CD4-positive, alpha-beta T cell treated with Interferon gamma for 1 hour (primary cell): Measurements from ENCODE around the gene APOL6.
A peak's percentile ranks its signal among the peaks of the same experiment; 100 is the strongest.
"Not testable (repeated sequence)": the region's sequence is repeated elsewhere in the genome, so short reads cannot be mapped to it uniquely, and the experiment has no call there.

ENCODE experiments used
- DNase-seq: peaks from one replicate; pipeline ENCODE4 v3.0.0-alpha.2; 2020

APOL6 gene

GRCh38 chr22:35641494-35642120, 6.6 kb upstream of the APOL6 start:
- DNase-seq, result no peak

GRCh38 chr22:35642305-35642741, 5.9 kb upstream of the APOL6 start:
- DNase-seq, result no peak

DNA sequence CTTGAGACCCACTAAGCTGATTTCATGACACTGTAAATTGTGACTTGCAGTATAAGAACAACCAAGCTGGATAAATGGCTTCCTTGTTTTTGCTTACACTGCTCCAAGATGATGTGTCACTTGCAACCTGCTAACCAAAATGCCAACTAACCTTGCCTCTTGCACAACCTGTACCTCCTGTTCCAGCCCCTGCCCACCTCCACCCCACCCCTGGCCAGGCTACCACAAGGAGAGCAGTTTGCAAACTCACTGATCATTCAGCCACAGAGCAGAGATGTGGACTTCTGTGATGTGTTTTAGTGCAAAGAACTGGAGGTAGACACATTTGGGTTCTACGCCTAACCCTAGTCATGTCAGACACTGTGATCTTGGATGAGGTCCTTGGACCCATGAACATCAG, 4.3 kb upstream of the APOL6 start:
- DNase-seq, result no peak

- DNase-seq, result no peak
Observed at GRCh38 chr22:35645646-35646045, 2.6 kb upstream of the APOL6 start.

GRCh38 chr22:35649026-35649553, 844 bp downstream of the APOL6 start:
- no peak for DNase-seq

- DNase-seq, result no peak
Observed at GRCh38 chr22:35649636-35650250, 1.5 kb downstream of the APOL6 start.

- no peak for DNase-seq
Observed at GRCh38 chr22:35651085-35651484, 2.8 kb downstream of the APOL6 start.

DNA sequence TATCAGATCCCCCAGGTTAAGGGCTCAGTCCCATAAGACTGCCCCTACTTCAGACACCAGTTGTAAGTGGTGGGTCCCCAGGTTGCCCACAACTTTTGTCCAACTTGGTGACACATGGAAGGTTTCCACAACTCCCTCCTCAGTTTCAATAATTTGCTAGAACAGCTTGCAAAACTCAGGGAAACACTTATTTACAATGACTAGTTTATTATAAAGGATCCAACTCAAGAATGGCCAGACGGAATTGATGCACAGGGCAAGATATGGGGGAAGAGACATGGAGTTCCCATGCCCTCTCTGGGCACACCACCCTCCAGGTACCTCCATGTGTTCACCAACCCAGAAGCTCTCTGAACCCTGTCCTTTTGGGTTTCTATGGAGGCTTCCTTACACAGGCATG, 5.6 kb downstream of the APOL6 start:
- DNase-seq, result no peak

DNA sequence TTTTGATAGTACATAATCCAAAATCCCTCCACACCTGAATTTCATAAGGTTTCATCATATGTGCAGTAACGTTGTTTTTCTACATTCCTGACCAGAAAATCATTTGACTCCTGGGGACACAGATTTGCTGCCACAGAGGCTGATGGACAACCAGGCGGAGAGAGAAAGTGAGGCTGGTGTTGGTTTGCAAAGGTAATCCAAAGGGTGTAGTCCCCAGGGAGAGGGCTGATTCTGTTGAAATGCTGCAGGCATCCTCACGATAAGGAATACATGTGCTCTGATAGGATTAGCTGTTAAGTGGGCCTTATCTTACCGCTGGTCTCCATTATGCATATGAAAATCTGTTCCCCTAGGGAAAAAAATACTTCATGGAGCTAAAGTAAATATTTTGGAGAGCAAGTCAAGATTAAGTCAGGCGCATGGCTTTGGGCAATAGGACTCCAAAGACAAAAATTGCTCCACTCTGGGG, 8.1 kb downstream of the APOL6 start:
- DNase-seq, result no peak

DNA sequence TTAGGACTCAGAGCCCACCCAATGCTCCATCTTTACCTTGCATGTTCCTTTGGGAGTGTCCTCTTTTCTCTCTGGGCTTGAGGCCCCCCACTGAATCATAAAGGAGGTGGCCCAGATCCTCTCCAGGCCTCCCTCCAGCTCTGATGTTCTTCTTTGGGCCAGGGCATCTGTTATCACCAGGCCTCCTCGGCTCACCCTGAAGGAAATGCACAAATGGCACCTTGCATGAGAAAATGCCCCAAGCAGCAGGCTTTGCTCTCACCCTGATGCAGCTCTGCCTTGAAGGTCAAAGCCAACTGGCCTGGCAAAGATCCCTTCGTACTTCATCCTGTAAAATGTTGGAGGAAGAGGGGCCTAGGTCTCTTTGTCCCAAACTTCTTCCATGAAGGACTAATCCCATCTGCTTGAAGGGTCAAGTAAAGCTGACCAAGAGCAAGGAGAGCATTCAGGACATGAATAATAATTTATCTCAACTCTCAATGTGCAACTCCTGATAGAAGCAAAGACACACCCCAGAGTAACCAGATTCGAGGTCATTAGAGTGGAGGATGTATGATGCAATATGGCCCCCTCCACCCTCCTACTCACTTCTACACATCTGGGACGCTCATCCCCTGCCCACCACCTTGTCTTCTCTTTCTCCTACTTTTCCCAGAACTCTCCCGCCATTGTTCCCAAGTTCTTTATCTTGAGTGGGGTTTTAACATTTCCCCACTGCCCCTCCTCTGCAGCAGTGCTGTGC, 9.5 kb downstream of the APOL6 start:
- DNase-seq, result no peak

DNA sequence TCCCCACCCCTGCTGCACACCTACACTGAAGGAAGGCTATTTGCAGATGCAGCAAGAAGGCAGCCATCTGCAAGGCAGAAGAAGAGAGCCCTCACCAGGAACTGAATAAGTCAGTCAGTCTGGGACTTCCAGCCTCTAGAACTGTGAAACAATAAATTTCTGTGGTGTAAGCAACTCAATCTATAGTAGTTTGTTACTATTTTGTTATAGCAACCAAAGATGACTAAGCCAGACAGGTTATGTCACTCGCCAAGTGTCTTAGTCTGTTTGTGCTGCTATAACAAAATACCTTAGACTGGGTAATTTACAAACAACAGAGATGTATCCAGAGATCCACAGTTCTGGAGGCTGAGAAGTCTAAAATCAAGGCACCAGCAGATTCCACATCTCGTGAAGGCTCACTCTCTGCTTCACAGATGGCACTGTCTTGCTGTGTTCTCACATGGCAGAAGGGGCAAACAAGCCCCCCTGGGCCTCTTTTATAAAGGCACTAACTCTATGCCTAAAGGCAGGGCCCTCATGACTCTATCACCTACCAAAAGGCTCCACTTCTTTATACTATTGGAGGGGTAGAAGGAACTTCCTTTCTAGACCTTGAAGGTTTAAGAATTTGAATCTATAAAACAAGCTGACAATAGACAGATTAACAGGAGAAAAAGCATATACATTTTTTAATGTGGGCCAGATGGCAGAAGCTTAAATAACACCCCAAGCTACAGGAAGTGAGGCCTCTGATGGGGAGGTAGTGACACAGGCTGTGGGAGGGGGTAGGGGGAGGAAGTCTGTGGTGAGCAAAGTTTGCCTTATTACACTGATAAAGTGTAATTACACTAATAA, 12.3 kb downstream of the APOL6 start:
- DNase-seq, result peak; percentile 80

DNA sequence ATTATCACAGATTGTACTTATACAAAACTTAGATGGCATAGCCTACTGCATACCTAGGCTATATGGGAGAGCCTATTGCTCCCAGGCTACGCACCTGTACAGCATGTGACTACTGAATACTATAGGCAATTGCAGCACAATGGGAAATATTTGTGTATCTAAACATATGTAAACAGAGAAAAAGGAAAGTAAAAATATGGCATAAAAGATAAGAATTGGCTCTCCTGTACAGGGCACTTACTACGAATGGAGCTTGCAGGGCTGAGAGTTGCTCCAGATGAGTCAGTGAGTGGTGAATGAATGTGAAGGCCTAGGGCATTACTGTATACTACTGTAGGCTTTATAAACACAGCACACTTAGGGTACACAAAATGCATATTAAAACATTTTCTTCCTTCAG, 13.2 kb downstream of the APOL6 start:
- DNase-seq, result no peak

- no peak for DNase-seq
Observed at GRCh38 chr22:35662914-35663313, 14.7 kb downstream of the APOL6 start.

DNA sequence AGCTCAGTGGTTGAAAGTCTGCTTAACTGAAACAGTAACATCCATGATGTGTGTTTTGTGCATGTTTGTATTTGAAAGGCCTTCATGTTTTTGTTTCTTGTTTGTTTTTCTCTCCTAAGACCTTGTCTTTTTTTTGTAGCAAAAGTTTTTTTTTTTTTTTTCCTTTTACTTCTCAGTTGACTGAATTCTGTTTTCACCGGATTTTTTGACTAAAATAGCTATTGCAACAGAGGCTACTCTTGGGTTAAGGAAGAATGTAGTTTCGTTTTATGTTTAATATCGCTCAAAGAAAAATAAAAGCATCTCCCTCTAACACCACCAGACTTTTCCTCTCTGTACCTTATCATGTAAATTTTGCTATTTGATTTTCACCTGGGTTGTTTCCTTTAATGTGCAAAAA, 15.1 kb downstream of the APOL6 start:
- DNase-seq, result no peak

- no peak for DNase-seq
Observed at GRCh38 chr22:35664955-35665587, 16.8 kb downstream of the APOL6 start.

DNA sequence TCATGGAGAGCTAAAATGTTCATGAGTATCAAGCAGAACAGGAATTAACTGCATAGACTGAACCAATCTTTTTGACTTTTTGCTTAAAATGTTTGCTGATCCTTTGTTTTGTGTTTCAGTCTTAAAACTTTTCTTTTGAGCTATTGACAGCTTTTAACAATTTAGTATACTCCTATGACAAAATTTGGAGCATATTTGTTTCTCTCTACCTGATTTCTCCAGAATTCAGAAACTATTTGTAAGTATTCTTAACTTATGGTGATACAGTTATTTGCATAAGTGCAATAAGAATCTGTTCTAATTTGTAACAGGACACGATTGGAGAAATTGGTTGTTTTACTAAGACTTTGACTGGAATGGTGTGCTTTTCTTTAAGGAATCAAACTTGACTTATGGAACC, 18.5 kb downstream of the APOL6 start:
- not testable (repeated sequence) for DNase-seq

DNA sequence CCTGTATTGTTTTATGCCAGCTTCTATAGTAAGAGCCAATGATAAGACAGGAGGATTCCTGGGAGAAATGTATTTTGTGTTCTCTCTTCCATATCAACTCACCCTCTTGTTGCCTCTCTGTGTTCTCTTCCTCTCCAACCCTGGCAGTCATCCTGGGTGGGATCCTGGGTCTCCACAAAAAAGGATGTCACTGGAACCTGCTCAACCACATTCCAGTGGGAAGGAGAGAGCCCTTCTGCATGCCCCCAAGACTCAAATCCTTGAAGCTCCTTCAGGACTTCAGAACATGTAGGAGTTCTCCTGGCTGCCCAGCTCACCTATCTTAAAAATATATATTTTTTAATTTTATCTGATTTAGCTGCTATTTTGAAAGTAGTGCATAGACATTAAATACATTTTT, 26.1 kb downstream of the APOL6 start:
- no peak for DNase-seq

- not testable (repeated sequence) for DNase-seq
Observed at GRCh38 chr22:35676065-35676464, 27.8 kb downstream of the APOL6 start.

GRCh38 chr22:35677460-35678187, 29.4 kb downstream of the APOL6 start:
- no peak for DNase-seq

DNA sequence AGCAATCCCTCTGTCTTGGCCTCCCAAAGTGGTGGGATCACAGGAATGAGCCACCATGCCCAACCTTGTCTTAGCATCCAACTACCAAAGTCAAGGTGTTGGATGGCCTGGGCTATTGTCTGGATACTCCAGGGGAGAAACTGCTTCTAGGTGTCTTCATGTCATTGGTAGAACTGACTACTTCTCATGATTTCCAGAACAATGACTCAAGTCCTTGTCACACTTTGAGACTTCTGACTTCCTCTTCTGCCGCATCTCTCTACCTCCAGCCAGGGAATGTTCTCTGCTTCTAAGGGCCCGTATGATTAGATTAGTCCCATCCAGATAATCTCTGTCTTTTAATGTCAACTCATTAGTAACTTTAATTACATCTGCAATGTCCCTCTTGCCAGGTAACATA, 30.6 kb downstream of the APOL6 start:
- DNase-seq, result no peak

- DNase-seq, result not testable (repeated sequence)
Observed at GRCh38 chr22:35679492-35679891, 31.2 kb downstream of the APOL6 start.
